Loucy (cell line): Measurements from ENCODE around the gene TMEM117.
"Not testable (repeated sequence)": the region's sequence is repeated elsewhere in the genome, so short reads cannot be mapped to it uniquely, and the experiment has no call there.

ENCODE experiments used
- H2AFZ ChIP-seq: fragments of 200-600 bp; sonication (generic); 2 replicates; pipeline ENCODE4 v1.6.0; 2016; ENCODE audit warnings: antibody characterized with exemption, mild to moderate bottlenecking, low read length, moderate library complexity
- H3F3A ChIP-seq: fragments of 200-600 bp; 2 replicates; pipeline ENCODE4 v1.6.0; 2016; ENCODE audit warnings: antibody characterized with exemption, low read depth, mild to moderate bottlenecking
- H3K27me3 ChIP-seq: fragments of 200-600 bp; sonication (generic); 2 replicates; pipeline ENCODE4 v1.6.1; 2014; ENCODE audit warnings: low read length, mild to moderate bottlenecking; ENCODE audit not compliant: insufficient read depth, poor library complexity, severe bottlenecking
- H3K36me3 ChIP-seq: fragments of 200-600 bp; sonication (generic); 2 replicates; pipeline ENCODE4 v1.6.1; 2016; ENCODE audit warnings: low read length; ENCODE audit not compliant: insufficient read depth
- H3K4me1 ChIP-seq: fragments of 200-600 bp; sonication (generic); 2 replicates; pipeline ENCODE4 v1.5.1; 2014; ENCODE audit warnings: low read length, mild to moderate bottlenecking; ENCODE audit not compliant: insufficient read depth, poor library complexity, severe bottlenecking
- H3K4me2 ChIP-seq: fragments of 200-600 bp; sonication (generic); 2 replicates; pipeline ENCODE4 v1.6.0; 2014; ENCODE audit warnings: antibody characterized with exemption, low read length, low read depth, mild to moderate bottlenecking; ENCODE audit not compliant: poor library complexity, severe bottlenecking
- H3K4me3 ChIP-seq: fragments of 200-600 bp; sonication (generic); 2 replicates; pipeline ENCODE4 v1.5.1; 2014; ENCODE audit warnings: low read length, mild to moderate bottlenecking, mixed read lengths; ENCODE audit not compliant: poor library complexity, severe bottlenecking
- H3K79me2 ChIP-seq: fragments of 200-600 bp; sonication (generic); 2 replicates; pipeline ENCODE4 v1.6.1; 2014; ENCODE audit warnings: low read length; ENCODE audit not compliant: insufficient read depth
- H3K9ac ChIP-seq: fragments of 200-600 bp; sonication (generic); 2 replicates; pipeline ENCODE4 v1.6.0; 2014; ENCODE audit warnings: mild to moderate bottlenecking, low read depth, low read length, moderate library complexity; ENCODE audit not compliant: poor library complexity, severe bottlenecking
- H3K9me2 ChIP-seq: fragments of 200-600 bp; sonication (generic); replicated peaks from 2 replicates; pipeline ENCODE4 v1.6.1; 2016; ENCODE audit warnings: low read depth, low read length, mixed read lengths
- H3K9me3 ChIP-seq: fragments of 200-600 bp; sonication (generic); 2 replicates; pipeline ENCODE4 v1.6.1; 2014; ENCODE audit warnings: mild to moderate bottlenecking, antibody characterized with exemption, low read length, low read depth; ENCODE audit not compliant: insufficient read depth
- H4K20me1 ChIP-seq: fragments of 200-600 bp; sonication (generic); 2 replicates; pipeline ENCODE4 v1.6.0; 2014; ENCODE audit warnings: antibody characterized with exemption, low read length, mild to moderate bottlenecking; ENCODE audit not compliant: insufficient read depth, poor library complexity, severe bottlenecking
- EZH2phosphoT487 ChIP-seq: fragments of 200-600 bp; IDR thresholded peaks from 2 replicates; pipeline ENCODE4 v1.6.1; 2018; ENCODE audit warnings: antibody characterized with exemption, mild to moderate bottlenecking, moderate library complexity, borderline replicate concordance
- TF ChIP-seq, protein P1 (sequence below): fragments of 200-600 bp; sonication (generic); conservative IDR thresholded peaks from 2 replicates; pipeline ENCODE4 v1.5.1; 2014; ENCODE audit warnings: mild to moderate bottlenecking, antibody characterized with exemption, low read length

Gene TMEM117

GRCh38 chr12:43863770-43864366 lies 28.0 kb downstream of the TMEM117 start:
- no peaks in the 10 kb centered on the region for H3K36me3 ChIP-seq
- H3K4me3 ChIP-seq: no peak overlapping the region
- no peak for TF ChIP-seq EZH2phosphoT487
- TF ChIP-seq, protein P1, sequence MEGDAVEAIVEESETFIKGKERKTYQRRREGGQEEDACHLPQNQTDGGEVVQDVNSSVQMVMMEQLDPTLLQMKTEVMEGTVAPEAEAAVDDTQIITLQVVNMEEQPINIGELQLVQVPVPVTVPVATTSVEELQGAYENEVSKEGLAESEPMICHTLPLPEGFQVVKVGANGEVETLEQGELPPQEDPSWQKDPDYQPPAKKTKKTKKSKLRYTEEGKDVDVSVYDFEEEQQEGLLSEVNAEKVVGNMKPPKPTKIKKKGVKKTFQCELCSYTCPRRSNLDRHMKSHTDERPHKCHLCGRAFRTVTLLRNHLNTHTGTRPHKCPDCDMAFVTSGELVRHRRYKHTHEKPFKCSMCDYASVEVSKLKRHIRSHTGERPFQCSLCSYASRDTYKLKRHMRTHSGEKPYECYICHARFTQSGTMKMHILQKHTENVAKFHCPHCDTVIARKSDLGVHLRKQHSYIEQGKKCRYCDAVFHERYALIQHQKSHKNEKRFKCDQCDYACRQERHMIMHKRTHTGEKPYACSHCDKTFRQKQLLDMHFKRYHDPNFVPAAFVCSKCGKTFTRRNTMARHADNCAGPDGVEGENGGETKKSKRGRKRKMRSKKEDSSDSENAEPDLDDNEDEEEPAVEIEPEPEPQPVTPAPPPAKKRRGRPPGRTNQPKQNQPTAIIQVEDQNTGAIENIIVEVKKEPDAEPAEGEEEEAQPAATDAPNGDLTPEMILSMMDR: no peak
- H3F3A ChIP-seq: no peaks in the 10 kb centered on the region
- H2AFZ ChIP-seq: no peak overlapping the region
- no peak overlapping the region for H3K9ac ChIP-seq
- no peak overlapping the region for H3K4me2 ChIP-seq
- no peaks in the 10 kb centered on the region for H3K4me1 ChIP-seq
- no peaks in the 10 kb centered on the region for H3K9me2 ChIP-seq
- H3K9me3 ChIP-seq: no peaks in the 10 kb centered on the region
- no peaks in the 10 kb centered on the region for H3K27me3 ChIP-seq
- H4K20me1 ChIP-seq: no peaks in the 10 kb centered on the region
- no peaks in the 10 kb centered on the region for H3K79me2 ChIP-seq

GRCh38 chr12:43864557-43864956 lies 28.7 kb downstream of the TMEM117 start:
- not testable (repeated sequence) for H3K4me3 ChIP-seq, H3K9me2 ChIP-seq, H3K9me3 ChIP-seq, H3K4me1 ChIP-seq, H3K4me2 ChIP-seq, H3F3A ChIP-seq, H2AFZ ChIP-seq, H3K79me2 ChIP-seq, H4K20me1 ChIP-seq, H3K36me3 ChIP-seq, H3K27me3 ChIP-seq, H3K9ac ChIP-seq

- no peaks in the 10 kb centered on the region for H3K79me2 ChIP-seq
- H3K9ac ChIP-seq: no peak overlapping the region
- no peaks in the 10 kb centered on the region for H3K9me2 ChIP-seq
- TF ChIP-seq, protein P1: no peak
- TF ChIP-seq EZH2phosphoT487: no peak
- H2AFZ ChIP-seq: no peak overlapping the region
- no peaks in the 10 kb centered on the region for H4K20me1 ChIP-seq
- H3K27me3 ChIP-seq: no peaks in the 10 kb centered on the region
- H3K4me3 ChIP-seq: no peak overlapping the region
- no peaks in the 10 kb centered on the region for H3K9me3 ChIP-seq
- H3K4me1 ChIP-seq: peaks cover 3% of the 10 kb centered on the region
- H3F3A ChIP-seq: no peaks in the 10 kb centered on the region
- H3K4me2 ChIP-seq: no peak overlapping the region
- no peaks in the 10 kb centered on the region for H3K36me3 ChIP-seq
These were observed 33.3 kb downstream of the TMEM117 start for GRCh38 chr12:43869184-43869583.

DNA sequence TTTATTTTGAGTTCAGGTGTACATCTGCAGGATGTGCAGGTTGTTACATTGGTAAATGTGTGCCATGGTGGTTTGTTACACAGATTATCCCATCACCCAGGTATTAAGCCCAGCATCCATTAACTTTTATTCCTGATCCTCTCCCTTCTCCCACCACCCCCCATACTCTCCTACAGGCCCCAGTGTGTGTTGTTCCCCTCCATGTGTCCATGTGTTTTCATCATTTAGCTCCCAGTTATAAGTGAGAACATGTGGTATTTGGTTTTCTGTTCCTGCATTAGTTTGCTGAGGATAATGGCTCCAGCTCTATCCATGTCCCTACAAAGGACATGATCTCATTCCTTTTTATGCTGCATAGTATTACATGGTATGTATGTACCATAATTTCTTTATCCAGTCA lies 33.9 kb downstream of the TMEM117 start:
- not testable (repeated sequence) for H3K9me3 ChIP-seq, H3K36me3 ChIP-seq, H3K79me2 ChIP-seq, H3K4me1 ChIP-seq, H2AFZ ChIP-seq, H3K27me3 ChIP-seq, H3K4me2 ChIP-seq, H4K20me1 ChIP-seq, H3K9ac ChIP-seq, H3F3A ChIP-seq, H3K9me2 ChIP-seq, H3K4me3 ChIP-seq

- not testable (repeated sequence) for H3F3A ChIP-seq, H3K4me2 ChIP-seq, H3K4me3 ChIP-seq, H3K9me2 ChIP-seq, H3K79me2 ChIP-seq, H3K27me3 ChIP-seq, H3K4me1 ChIP-seq, H2AFZ ChIP-seq, H3K9me3 ChIP-seq, H4K20me1 ChIP-seq, H3K9ac ChIP-seq, H3K36me3 ChIP-seq
These were observed 35.4 kb downstream of the TMEM117 start for GRCh38 chr12:43871258-43871657.
